ENCODE results near the gene DESI2.

Gene DESI2

DNA sequence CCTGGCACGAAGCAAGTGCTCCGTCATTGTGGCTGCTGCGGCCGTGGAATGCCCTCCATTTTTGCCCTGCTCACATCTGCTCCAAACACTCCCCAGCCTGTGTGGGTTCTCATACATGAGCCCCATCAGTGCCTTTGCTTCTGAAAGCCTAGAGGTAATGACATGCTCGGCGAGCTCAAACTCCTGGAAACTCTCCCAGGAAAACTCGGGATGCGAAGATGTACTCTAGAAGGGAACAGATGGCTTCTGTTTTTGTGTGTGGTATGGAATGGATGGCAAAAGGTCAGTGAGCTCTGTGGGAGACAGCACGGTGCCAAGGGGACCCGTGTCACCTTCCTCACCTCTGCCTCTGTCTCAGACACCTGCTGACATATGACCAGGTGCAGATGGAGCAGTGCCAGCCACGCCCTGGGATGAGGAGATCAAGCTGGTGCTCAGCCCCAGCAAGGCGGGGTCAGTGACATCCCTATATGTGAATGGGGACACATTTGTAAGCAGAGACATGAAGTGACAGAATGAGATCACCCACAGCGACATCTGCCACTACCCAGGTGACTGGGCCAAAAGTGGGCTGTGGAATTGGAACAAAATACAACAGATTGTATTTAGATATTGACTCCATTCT lies 98.5 kb downstream of the DESI2 start:
- no peak for DNase-seq (ENCODE audit: low read depth, low spot score)

DNA sequence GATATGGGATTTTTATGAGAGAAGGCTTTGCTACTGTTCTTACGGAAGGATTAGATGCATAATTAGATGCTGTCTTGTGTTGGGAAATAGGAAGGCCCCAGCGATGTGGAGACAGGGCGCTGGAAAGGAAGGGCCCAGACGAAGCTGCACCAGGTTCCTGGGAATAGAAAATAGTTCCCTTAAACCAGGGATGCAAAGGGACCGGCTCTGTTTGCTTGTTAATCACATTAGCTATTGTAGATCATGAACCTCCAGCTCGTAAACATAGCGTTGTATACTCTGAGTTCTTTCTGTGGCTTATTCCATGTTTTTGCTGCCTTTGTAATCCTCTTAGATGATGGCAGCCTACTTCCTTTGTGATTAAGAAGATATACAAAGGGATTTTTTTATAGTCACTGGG lies 102.7 kb downstream of the DESI2 start:
- no peak for DNase-seq (ENCODE audit: low read depth, low spot score)

DNA sequence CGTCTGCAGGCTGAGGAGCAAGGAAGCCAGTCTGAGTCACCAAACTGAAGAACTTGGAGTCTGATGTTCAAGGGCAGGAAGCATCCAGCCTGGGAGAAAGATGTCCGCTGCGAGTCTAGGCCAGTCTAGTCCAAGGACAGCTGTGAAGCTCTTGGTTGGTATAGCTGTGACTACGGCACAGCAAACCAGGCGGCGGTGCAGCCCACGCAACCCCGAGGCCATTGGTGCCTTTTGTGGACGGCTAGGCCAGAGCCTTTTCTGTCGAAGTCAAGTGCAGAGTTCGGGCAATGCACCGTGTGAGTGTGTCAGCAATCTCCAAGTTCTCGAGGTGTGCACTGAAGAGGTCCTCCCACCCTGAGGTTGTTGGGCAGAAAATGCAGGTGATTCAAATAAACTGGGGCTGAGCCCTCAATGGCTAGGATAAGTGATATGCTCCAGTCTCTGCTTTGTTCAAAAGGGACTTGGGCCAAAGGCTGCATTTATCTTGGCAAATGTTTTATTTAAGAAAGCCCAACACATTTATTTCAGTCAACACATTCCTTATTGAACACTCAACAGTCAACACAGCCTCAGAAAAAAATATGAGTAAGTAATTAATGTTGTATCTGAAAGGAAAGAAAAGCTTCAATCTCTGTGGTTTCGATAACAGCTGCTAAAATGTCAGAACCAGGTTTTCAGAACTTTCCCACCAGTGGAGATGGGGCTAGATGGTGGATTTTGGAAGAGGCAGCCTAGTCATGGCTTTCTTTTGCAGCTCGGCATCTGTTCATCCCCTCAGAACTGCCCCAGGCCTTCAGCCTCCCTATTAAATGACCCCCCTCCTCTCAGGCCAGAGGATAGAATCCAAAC lies 104.4 kb downstream of the DESI2 start:
- no peak for DNase-seq (ENCODE audit: low read depth, low spot score)
